ENCODE measurements around the gene RGS5.

Gene RGS5

GRCh38 chr1:163165119-163165518 lies 37.6 kb downstream of the RGS5 start:
- DNase-seq (ENCODE audit: low read depth): no peak
- TF ChIP-seq CTCF (IDR thresholded peaks at IDR 0.05; ENCODE audit: low read length, missing control alignments): no peak
- no peak overlapping the region for H3K4me3 ChIP-seq (replicated peaks; ENCODE audit: low read depth, low read length)

- no peak for TF ChIP-seq CTCF (IDR thresholded peaks at IDR 0.05; ENCODE audit: low read length, missing control alignments)
- no peak overlapping the region for H3K4me3 ChIP-seq (replicated peaks; ENCODE audit: low read depth, low read length)
- DNase-seq (ENCODE audit: low read depth): peak; percentile 61
Observed at GRCh38 chr1:163163881-163164582, 38.7 kb downstream of the RGS5 start.

GRCh38 chr1:163163163-163163562 lies 39.6 kb downstream of the RGS5 start:
- DNase-seq (ENCODE audit: low read depth): no peak
- H3K4me3 ChIP-seq (replicated peaks; ENCODE audit: low read depth, low read length): no peak overlapping the region
- no peak for TF ChIP-seq CTCF (IDR thresholded peaks at IDR 0.05; ENCODE audit: low read length, missing control alignments)

GRCh38 chr1:163162381-163162914 lies 40.3 kb downstream of the RGS5 start:
- no peak overlapping the region for H3K4me3 ChIP-seq (replicated peaks; ENCODE audit: low read depth, low read length)
- no peak for TF ChIP-seq CTCF (IDR thresholded peaks at IDR 0.05; ENCODE audit: low read length, missing control alignments)
- DNase-seq (ENCODE audit: low read depth): no peak

GRCh38 chr1:163161841-163162240 lies 40.9 kb downstream of the RGS5 start:
- H3K4me3 ChIP-seq (replicated peaks; ENCODE audit: low read depth, low read length): no peak overlapping the region
- TF ChIP-seq CTCF (IDR thresholded peaks at IDR 0.05; ENCODE audit: low read length, missing control alignments): no peak
- no peak for DNase-seq (ENCODE audit: low read depth)

GRCh38 chr1:163161337-163161736 lies 41.4 kb downstream of the RGS5 start:
- no peak for TF ChIP-seq CTCF (IDR thresholded peaks at IDR 0.05; ENCODE audit: low read length, missing control alignments)
- H3K4me3 ChIP-seq (replicated peaks; ENCODE audit: low read depth, low read length): no peak overlapping the region
- no peak for DNase-seq (ENCODE audit: low read depth)

- DNase-seq (ENCODE audit: low read depth): no peak
- H3K4me3 ChIP-seq (replicated peaks; ENCODE audit: low read depth, low read length): no peak overlapping the region
- TF ChIP-seq CTCF (IDR thresholded peaks at IDR 0.05; ENCODE audit: low read length, missing control alignments): no peak
Observed at GRCh38 chr1:163155606-163156005, 47.1 kb downstream of the RGS5 start.
